WTC11 (cell line): ENCODE measurements around the gene WWP2. TPM values are rescaled to one million over a fixed set of nuclear protein-coding genes. Genes with fewer than 3 reads are reported as not detected.

Experiments used
- ATAC-seq: fragments of 200-7000 bp; cut with Tn5 transposase; 2 replicates; pipeline ENCODE4 v1.10.0; 2021; ENCODE audit warnings: mild to moderate bottlenecking, moderate library complexity
- CTCF ChIA-PET: fragments of 300-600 bp; sonication (Branson Sonifier 250); formaldehyde crosslinking; loops from one replicate; lab custom pipeline; 2021; ENCODE audit warnings: antibody characterized with exemption; lab: Charles Lee
- POLR2A ChIA-PET: fragments of 350-600 bp; sonication (Branson Sonifier 250); formaldehyde crosslinking; loops from one replicate; lab custom pipeline; 2021; ENCODE audit warnings: antibody characterized with exemption; lab: Charles Lee
- DNase-seq: peaks from one replicate; pipeline ENCODE4 v3.0.0; 2021; ENCODE audit warnings: low spot score
- H3K27ac Mint-ChIP-seq: 2 replicates; pipeline ENCODE4 v1.8.0; 2021; ENCODE audit warnings: mixed read lengths
- H3K27me3 Mint-ChIP-seq: 2 replicates; pipeline ENCODE4 v1.8.0; 2021; ENCODE audit warnings: low read depth, mild to moderate bottlenecking, moderate library complexity, mixed read lengths
- H3K36me3 Mint-ChIP-seq: 2 replicates; pipeline ENCODE4 v1.8.0; 2021; ENCODE audit warnings: mixed read lengths
- H3K4me1 Mint-ChIP-seq: 2 replicates; pipeline ENCODE4 v1.8.0; 2022; ENCODE audit warnings: mixed read lengths
- H3K4me3 Mint-ChIP-seq: 2 replicates; pipeline ENCODE4 v1.8.0; 2021; ENCODE audit warnings: mild to moderate bottlenecking, moderate library complexity, mixed read lengths
- H3K9me3 Mint-ChIP-seq: 2 replicates; pipeline ENCODE4 v1.8.0; 2021; ENCODE audit warnings: mixed read lengths
- ATF1 ChIP-seq: sonication (generic); formaldehyde crosslinking; IDR thresholded peaks from 2 replicates; pipeline ENCODE4 v1.8.1; 2023; ENCODE audit warnings: mild to moderate bottlenecking, moderate library complexity, missing genetic modification reagents
- CDX4 ChIP-seq: fragments of 250-450 bp; sonication (Bioruptor Pico); IDR thresholded peaks from 2 replicates; pipeline ENCODE4 v1.9.0; 2021; ENCODE audit warnings: moderate library complexity, mild to moderate bottlenecking, inconsistent platforms, borderline replicate concordance
- EMX1 ChIP-seq: fragments of 250-450 bp; sonication (Bioruptor Pico); IDR thresholded peaks from 2 replicates; pipeline ENCODE4 v1.8.0; 2021; ENCODE audit warnings: mild to moderate bottlenecking
- FOXJ3 ChIP-seq: sonication (generic); formaldehyde crosslinking; IDR thresholded peaks from 2 replicates; pipeline ENCODE4 v1.9.0; 2021; ENCODE audit warnings: missing genetic modification reagents, mild to moderate bottlenecking, borderline replicate concordance
- FOXP4 ChIP-seq: sonication (generic); formaldehyde crosslinking; IDR thresholded peaks from 2 replicates; pipeline ENCODE4 v1.8.0; 2022; ENCODE audit warnings: mild to moderate bottlenecking, missing genetic modification reagents
- HMGA2 ChIP-seq: fragments of 250-450 bp; sonication (Bioruptor Pico); IDR thresholded peaks from 2 replicates; pipeline ENCODE4 v1.4.0; 2021; ENCODE audit warnings: mild to moderate bottlenecking, moderate library complexity
- SMAD4 ChIP-seq: sonication (generic); formaldehyde crosslinking; IDR thresholded peaks from 2 replicates; pipeline ENCODE4 v1.8.0; 2022; ENCODE audit warnings: mild to moderate bottlenecking, missing genetic modification reagents
- TEAD1 ChIP-seq: sonication (generic); formaldehyde crosslinking; IDR thresholded peaks from 2 replicates; pipeline ENCODE4 v1.8.0; 2022; ENCODE audit warnings: mild to moderate bottlenecking, missing genetic modification reagents
- TP53 ChIP-seq: sonication (generic); formaldehyde crosslinking; IDR thresholded peaks from 2 replicates; pipeline ENCODE4 v1.8.1; 2023; ENCODE audit warnings: mild to moderate bottlenecking, missing genetic modification reagents
- ZBTB21 ChIP-seq: sonication (generic); formaldehyde crosslinking; IDR thresholded peaks from 2 replicates; pipeline ENCODE4 v1.8.1; 2023; ENCODE audit warnings: mild to moderate bottlenecking, missing genetic modification reagents, borderline replicate concordance
- ZNF263 ChIP-seq: sonication (generic); formaldehyde crosslinking; IDR thresholded peaks from 2 replicates; pipeline ENCODE4 v1.8.1; 2022; ENCODE audit warnings: low read depth, mild to moderate bottlenecking, moderate library complexity, missing genetic modification reagents
- ZNF396 ChIP-seq: fragments of 250-450 bp; sonication (Bioruptor Pico); IDR thresholded peaks from 2 replicates; pipeline ENCODE4 v1.8.0; 2021; ENCODE audit warnings: mild to moderate bottlenecking, moderate library complexity, borderline replicate concordance
- ZNF532 ChIP-seq: fragments of 250-450 bp; sonication (Bioruptor Pico); IDR thresholded peaks from 2 replicates; pipeline ENCODE4 v1.9.0; 2021; ENCODE audit warnings: mild to moderate bottlenecking, borderline replicate concordance
- ZNF671 ChIP-seq: fragments of 250-450 bp; sonication (Bioruptor Pico); IDR thresholded peaks from 2 replicates; pipeline ENCODE4 v1.8.0; 2021; ENCODE audit warnings: mild to moderate bottlenecking
- total RNA-seq: library from RNA; stranded (reverse); gene quantifications from 3 replicates; pipeline ENCODE4 v1.2.3, GENCODE V29; 2021
- TF ChIP-seq, protein P1 (sequence below): sonication (generic); formaldehyde crosslinking; IDR thresholded peaks from 2 replicates; pipeline ENCODE4 v1.8.1; 2023; ENCODE audit warnings: mild to moderate bottlenecking, missing genetic modification reagents, borderline replicate concordance
- TF ChIP-seq, protein P2 (sequence below): sonication (generic); formaldehyde crosslinking; IDR thresholded peaks from 2 replicates; pipeline ENCODE4 v1.8.0; 2022; ENCODE audit warnings: mild to moderate bottlenecking, missing genetic modification reagents
- TF ChIP-seq, protein P3 (sequence below): sonication (generic); formaldehyde crosslinking; conservative IDR thresholded peaks from 2 replicates; pipeline ENCODE4 v1.8.1; 2023; ENCODE audit warnings: mild to moderate bottlenecking, low read depth, missing genetic modification reagents, moderate library complexity

Gene WWP2
- total RNA-seq, 1 experiment from 2014 or later: 39.1 TPM

DNA sequence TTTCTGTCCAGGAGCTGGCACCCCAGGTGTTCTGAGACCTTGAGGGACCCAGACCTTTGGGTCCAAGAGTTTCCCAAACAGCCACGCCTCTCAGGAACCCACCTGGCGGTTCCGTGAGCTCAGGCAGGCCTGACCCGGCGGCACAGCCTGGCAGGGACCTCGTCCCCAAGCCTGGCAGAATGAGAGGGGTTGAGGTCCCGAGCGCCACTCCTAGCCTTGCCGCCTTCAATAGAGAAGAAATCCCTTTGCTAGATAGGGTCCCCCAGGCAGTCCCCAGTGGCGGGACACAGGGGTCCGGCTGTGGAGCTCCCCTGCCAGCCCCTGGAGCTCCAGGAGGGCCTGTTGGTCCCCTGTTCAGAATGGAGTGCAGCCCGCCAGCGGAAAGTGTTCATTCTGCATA is 178.5 kb downstream of the WWP2 start (continued):
- TF ChIP-seq, protein P1, sequence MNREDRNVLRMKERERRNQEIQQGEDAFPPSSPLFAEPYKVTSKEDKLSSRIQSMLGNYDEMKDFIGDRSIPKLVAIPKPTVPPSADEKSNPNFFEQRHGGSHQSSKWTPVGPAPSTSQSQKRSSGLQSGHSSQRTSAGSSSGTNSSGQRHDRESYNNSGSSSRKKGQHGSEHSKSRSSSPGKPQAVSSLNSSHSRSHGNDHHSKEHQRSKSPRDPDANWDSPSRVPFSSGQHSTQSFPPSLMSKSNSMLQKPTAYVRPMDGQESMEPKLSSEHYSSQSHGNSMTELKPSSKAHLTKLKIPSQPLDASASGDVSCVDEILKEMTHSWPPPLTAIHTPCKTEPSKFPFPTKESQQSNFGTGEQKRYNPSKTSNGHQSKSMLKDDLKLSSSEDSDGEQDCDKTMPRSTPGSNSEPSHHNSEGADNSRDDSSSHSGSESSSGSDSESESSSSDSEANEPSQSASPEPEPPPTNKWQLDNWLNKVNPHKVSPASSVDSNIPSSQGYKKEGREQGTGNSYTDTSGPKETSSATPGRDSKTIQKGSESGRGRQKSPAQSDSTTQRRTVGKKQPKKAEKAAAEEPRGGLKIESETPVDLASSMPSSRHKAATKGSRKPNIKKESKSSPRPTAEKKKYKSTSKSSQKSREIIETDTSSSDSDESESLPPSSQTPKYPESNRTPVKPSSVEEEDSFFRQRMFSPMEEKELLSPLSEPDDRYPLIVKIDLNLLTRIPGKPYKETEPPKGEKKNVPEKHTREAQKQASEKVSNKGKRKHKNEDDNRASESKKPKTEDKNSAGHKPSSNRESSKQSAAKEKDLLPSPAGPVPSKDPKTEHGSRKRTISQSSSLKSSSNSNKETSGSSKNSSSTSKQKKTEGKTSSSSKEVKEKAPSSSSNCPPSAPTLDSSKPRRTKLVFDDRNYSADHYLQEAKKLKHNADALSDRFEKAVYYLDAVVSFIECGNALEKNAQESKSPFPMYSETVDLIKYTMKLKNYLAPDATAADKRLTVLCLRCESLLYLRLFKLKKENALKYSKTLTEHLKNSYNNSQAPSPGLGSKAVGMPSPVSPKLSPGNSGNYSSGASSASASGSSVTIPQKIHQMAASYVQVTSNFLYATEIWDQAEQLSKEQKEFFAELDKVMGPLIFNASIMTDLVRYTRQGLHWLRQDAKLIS (CRISPR knock-in tag): no peak
- TF ChIP-seq CDX4 (CRISPR knock-in tag) (no peak), TP53 (CRISPR knock-in tag) (no peak), TEAD1 (CRISPR knock-in tag) (no peak), ATF1 (CRISPR knock-in tag) (no peak), SMAD4 (no peak), HMGA2 (CRISPR knock-in tag) (no peak), EMX1 (no peak)
- TF ChIP-seq, protein P2, sequence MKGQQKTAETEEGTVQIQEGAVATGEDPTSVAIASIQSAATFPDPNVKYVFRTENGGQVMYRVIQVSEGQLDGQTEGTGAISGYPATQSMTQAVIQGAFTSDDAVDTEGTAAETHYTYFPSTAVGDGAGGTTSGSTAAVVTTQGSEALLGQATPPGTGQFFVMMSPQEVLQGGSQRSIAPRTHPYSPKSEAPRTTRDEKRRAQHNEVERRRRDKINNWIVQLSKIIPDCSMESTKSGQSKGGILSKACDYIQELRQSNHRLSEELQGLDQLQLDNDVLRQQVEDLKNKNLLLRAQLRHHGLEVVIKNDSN (CRISPR knock-in tag): no peak

DNA sequence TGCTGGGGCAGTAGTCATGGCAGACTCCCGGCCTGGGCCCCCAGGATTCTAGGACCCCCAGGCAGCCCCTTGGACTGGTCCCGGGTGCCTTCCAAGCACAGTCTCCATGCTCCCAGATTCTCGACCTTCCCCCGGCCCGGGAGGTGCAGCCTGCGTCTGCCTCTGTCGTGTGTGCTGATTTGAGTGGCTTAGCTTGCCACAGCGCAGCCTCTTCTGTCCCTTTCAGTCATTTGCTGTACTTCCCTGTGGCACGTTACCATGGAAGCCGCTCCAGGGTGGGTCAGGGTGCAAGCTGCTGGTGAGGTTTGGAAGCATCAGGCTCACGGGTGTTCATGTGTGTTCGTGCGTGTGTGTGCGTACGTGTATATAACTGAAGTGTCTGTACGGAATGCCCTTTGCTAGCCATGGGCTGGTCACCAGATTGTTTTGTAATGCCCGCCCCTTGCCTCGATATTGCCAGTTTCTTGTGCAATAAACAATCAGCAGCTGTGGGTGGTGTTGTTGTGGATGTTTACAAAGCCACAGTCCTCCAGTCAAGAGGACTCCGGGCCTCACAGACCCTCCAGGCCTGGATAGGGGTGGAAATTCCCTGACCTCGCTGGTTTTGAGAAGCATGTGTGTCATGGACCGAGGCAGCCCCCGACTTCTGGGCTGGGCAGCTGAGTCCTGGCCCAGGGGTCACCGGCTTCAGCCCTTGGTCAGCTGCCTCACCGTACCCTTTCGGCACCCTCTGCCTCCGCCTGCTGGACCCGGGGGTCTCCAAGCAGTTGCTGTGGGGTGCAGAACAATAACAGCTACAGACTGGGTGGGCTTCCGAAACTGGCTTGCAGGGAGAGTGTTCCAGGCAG is 179.3 kb downstream of the WWP2 start:
- no peaks in the 10 kb centered on the region for H3K9me3 Mint-ChIP-seq
- H3K27ac Mint-ChIP-seq: no peak overlapping the region; the same call in 1 of the 2 replicates
- H3K36me3 Mint-ChIP-seq: peaks cover 20% of the 10 kb centered on the region
- no peak overlapping the region for H3K4me3 Mint-ChIP-seq
- ATAC-seq: no peak
- H3K4me1 Mint-ChIP-seq: no peaks in the 10 kb centered on the region
- H3K27me3 Mint-ChIP-seq: no peaks in the 10 kb centered on the region
- DNase-seq: no peak
- POLR2A ChIA-PET: no interaction called here
- CTCF ChIA-PET: interaction anchor here (1.4 kb wide), 1 partner anchor 11 kb away, joined by 7 read pairs; no protein-coding TSS in a partner anchor
- TF ChIP-seq FOXP4: no peak
- no peak for TF ChIP-seq ZBTB21 (CRISPR knock-in tag)
- TF ChIP-seq TP53 (CRISPR knock-in tag): no peak
- TF ChIP-seq ZNF671 (CRISPR knock-in tag): no peak
- no peak for TF ChIP-seq ZNF532 (CRISPR knock-in tag)
- no peak for TF ChIP-seq ZNF263 (CRISPR knock-in tag)
- TF ChIP-seq ZNF396 (CRISPR knock-in tag): no peak
- no peak for TF ChIP-seq FOXJ3 (CRISPR knock-in tag)
- TF ChIP-seq EMX1: no peak
- TF ChIP-seq, protein P3, sequence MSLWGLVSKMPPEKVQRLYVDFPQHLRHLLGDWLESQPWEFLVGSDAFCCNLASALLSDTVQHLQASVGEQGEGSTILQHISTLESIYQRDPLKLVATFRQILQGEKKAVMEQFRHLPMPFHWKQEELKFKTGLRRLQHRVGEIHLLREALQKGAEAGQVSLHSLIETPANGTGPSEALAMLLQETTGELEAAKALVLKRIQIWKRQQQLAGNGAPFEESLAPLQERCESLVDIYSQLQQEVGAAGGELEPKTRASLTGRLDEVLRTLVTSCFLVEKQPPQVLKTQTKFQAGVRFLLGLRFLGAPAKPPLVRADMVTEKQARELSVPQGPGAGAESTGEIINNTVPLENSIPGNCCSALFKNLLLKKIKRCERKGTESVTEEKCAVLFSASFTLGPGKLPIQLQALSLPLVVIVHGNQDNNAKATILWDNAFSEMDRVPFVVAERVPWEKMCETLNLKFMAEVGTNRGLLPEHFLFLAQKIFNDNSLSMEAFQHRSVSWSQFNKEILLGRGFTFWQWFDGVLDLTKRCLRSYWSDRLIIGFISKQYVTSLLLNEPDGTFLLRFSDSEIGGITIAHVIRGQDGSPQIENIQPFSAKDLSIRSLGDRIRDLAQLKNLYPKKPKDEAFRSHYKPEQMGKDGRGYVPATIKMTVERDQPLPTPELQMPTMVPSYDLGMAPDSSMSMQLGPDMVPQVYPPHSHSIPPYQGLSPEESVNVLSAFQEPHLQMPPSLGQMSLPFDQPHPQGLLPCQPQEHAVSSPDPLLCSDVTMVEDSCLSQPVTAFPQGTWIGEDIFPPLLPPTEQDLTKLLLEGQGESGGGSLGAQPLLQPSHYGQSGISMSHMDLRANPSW (CRISPR knock-in tag): no peak
